ENCODE measurements around the gene CHN2.

Gene CHN2

GRCh38 chr7:29247963-29248236 is 53.3 kb downstream of the CHN2 start:
- Histone ChIP-seq H3K27me3 (ENCODE audit: control insufficient read depth, insufficient read depth, low read length) (peaks cover 53% of the 10 kb centered on the region), H3K36me3 (ENCODE audit: insufficient read depth, low read length) (no peaks in the 10 kb centered on the region), H3K4me1 (ENCODE audit: control insufficient read depth, insufficient read depth, low read length) (no peaks in the 10 kb centered on the region), H3K4me3 (ENCODE audit: low read length) (no peak overlapping the region), H3K9me3 (replicated peaks; ENCODE audit: low read length) (no peaks in the 10 kb centered on the region), H3K4me2 (ENCODE audit: low read length) (no peak overlapping the region), H3K9ac (ENCODE audit: low read depth, low read length) (no peak overlapping the region)

- Histone ChIP-seq H3K36me3 (ENCODE audit: insufficient read depth, low read length) (no peaks in the 10 kb centered on the region), H3K4me2 (ENCODE audit: low read length) (no peak overlapping the region), H3K9ac (ENCODE audit: low read depth, low read length) (no peak overlapping the region), H3K4me1 (ENCODE audit: control insufficient read depth, insufficient read depth, low read length) (no peaks in the 10 kb centered on the region), H3K9me3 (replicated peaks; ENCODE audit: low read length) (no peaks in the 10 kb centered on the region), H3K27me3 (ENCODE audit: control insufficient read depth, insufficient read depth, low read length) (peaks cover 44% of the 10 kb centered on the region), H3K4me3 (ENCODE audit: low read length) (no peak overlapping the region)
Measured at GRCh38 chr7:29248713-29249382, 54.3 kb downstream of the CHN2 start.

- Histone ChIP-seq H3K4me1 (ENCODE audit: control insufficient read depth, insufficient read depth, low read length) (no peaks in the 10 kb centered on the region), H3K9ac (ENCODE audit: low read depth, low read length) (no peak overlapping the region), H3K36me3 (ENCODE audit: insufficient read depth, low read length) (no peaks in the 10 kb centered on the region), H3K27me3 (ENCODE audit: control insufficient read depth, insufficient read depth, low read length) (peaks cover 40% of the 10 kb centered on the region), H3K9me3 (replicated peaks; ENCODE audit: low read length) (no peaks in the 10 kb centered on the region), H3K4me3 (ENCODE audit: low read length) (no peak overlapping the region), H3K4me2 (ENCODE audit: low read length) (no peak overlapping the region)
Measured at GRCh38 chr7:29249383-29249750, 54.8 kb downstream of the CHN2 start.

GRCh38 chr7:29249860-29250259 is 55.3 kb downstream of the CHN2 start:
- H3K4me3 ChIP-seq (ENCODE audit: low read length), result no peak overlapping the region
- H3K9me3 ChIP-seq (replicated peaks; ENCODE audit: low read length), result no peaks in the 10 kb centered on the region
- no peak overlapping the region for H3K9ac ChIP-seq (ENCODE audit: low read depth, low read length)
- no peaks in the 10 kb centered on the region for H3K36me3 ChIP-seq (ENCODE audit: insufficient read depth, low read length)
- peaks cover under 1% of the 10 kb centered on the region for H3K4me1 ChIP-seq (ENCODE audit: control insufficient read depth, insufficient read depth, low read length)
- H3K4me2 ChIP-seq (ENCODE audit: low read length), result no peak overlapping the region
- peaks cover 35% of the 10 kb centered on the region for H3K27me3 ChIP-seq (ENCODE audit: control insufficient read depth, insufficient read depth, low read length)

- H3K4me3 ChIP-seq (ENCODE audit: low read length), result no peak overlapping the region
- H3K9me3 ChIP-seq (replicated peaks; ENCODE audit: low read length), result no peaks in the 10 kb centered on the region
- H3K9ac ChIP-seq (ENCODE audit: low read depth, low read length), result no peak overlapping the region
- peaks cover 16% of the 10 kb centered on the region for H3K4me1 ChIP-seq (ENCODE audit: control insufficient read depth, insufficient read depth, low read length)
- H3K36me3 ChIP-seq (ENCODE audit: insufficient read depth, low read length), result no peaks in the 10 kb centered on the region
- peaks cover 15% of the 10 kb centered on the region for H3K27me3 ChIP-seq (ENCODE audit: control insufficient read depth, insufficient read depth, low read length)
- no peak overlapping the region for H3K4me2 ChIP-seq (ENCODE audit: low read length)
Measured at GRCh38 chr7:29253225-29253624, 58.6 kb downstream of the CHN2 start.

- H3K4me2 ChIP-seq (ENCODE audit: low read length), result no peak overlapping the region
- H3K9ac ChIP-seq (ENCODE audit: low read depth, low read length), result no peak overlapping the region
- peaks cover 16% of the 10 kb centered on the region for H3K4me1 ChIP-seq (ENCODE audit: control insufficient read depth, insufficient read depth, low read length)
- H3K36me3 ChIP-seq (ENCODE audit: insufficient read depth, low read length), result no peaks in the 10 kb centered on the region
- no peak overlapping the region for H3K4me3 ChIP-seq (ENCODE audit: low read length)
- no peaks in the 10 kb centered on the region for H3K9me3 ChIP-seq (replicated peaks; ENCODE audit: low read length)
- peaks cover 5% of the 10 kb centered on the region for H3K27me3 ChIP-seq (ENCODE audit: control insufficient read depth, insufficient read depth, low read length)
Measured at GRCh38 chr7:29254591-29254990, 60.0 kb downstream of the CHN2 start.

GRCh38 chr7:29255199-29255878 is 60.8 kb downstream of the CHN2 start:
- Histone ChIP-seq H3K27me3 (ENCODE audit: control insufficient read depth, insufficient read depth, low read length) (peaks cover 4% of the 10 kb centered on the region), H3K9ac (ENCODE audit: low read depth, low read length) (no peak overlapping the region), H3K4me2 (ENCODE audit: low read length) (no peak overlapping the region), H3K4me1 (ENCODE audit: control insufficient read depth, insufficient read depth, low read length) (peaks cover 16% of the 10 kb centered on the region), H3K9me3 (replicated peaks; ENCODE audit: low read length) (no peaks in the 10 kb centered on the region), H3K36me3 (ENCODE audit: insufficient read depth, low read length) (no peaks in the 10 kb centered on the region), H3K4me3 (ENCODE audit: low read length) (no peak overlapping the region)

GRCh38 chr7:29255906-29256692 is 61.5 kb downstream of the CHN2 start:
- H3K9me3 ChIP-seq (replicated peaks; ENCODE audit: low read length), result no peaks in the 10 kb centered on the region
- H3K4me3 ChIP-seq (ENCODE audit: low read length), result no peak overlapping the region
- H3K36me3 ChIP-seq (ENCODE audit: insufficient read depth, low read length), result no peaks in the 10 kb centered on the region
- H3K9ac ChIP-seq (ENCODE audit: low read depth, low read length), result no peak overlapping the region
- H3K4me1 ChIP-seq (ENCODE audit: control insufficient read depth, insufficient read depth, low read length), result peaks cover 16% of the 10 kb centered on the region
- no peak overlapping the region for H3K4me2 ChIP-seq (ENCODE audit: low read length)
- H3K27me3 ChIP-seq (ENCODE audit: control insufficient read depth, insufficient read depth, low read length), result peaks cover 8% of the 10 kb centered on the region

GRCh38 chr7:29256693-29257002 is 62.1 kb downstream of the CHN2 start:
- Histone ChIP-seq H3K4me3 (ENCODE audit: low read length) (no peak overlapping the region), H3K36me3 (ENCODE audit: insufficient read depth, low read length) (no peaks in the 10 kb centered on the region), H3K4me2 (ENCODE audit: low read length) (no peak overlapping the region), H3K4me1 (ENCODE audit: control insufficient read depth, insufficient read depth, low read length) (peaks cover 16% of the 10 kb centered on the region), H3K27me3 (ENCODE audit: control insufficient read depth, insufficient read depth, low read length) (peaks cover 8% of the 10 kb centered on the region), H3K9ac (ENCODE audit: low read depth, low read length) (no peak overlapping the region), H3K9me3 (replicated peaks; ENCODE audit: low read length) (no peaks in the 10 kb centered on the region)

- Histone ChIP-seq H3K4me1 (ENCODE audit: control insufficient read depth, insufficient read depth, low read length) (peaks cover 16% of the 10 kb centered on the region), H3K36me3 (ENCODE audit: insufficient read depth, low read length) (no peaks in the 10 kb centered on the region), H3K27me3 (ENCODE audit: control insufficient read depth, insufficient read depth, low read length) (peaks cover 8% of the 10 kb centered on the region), H3K4me2 (ENCODE audit: low read length) (no peak overlapping the region), H3K9ac (ENCODE audit: low read depth, low read length) (no peak overlapping the region), H3K9me3 (replicated peaks; ENCODE audit: low read length) (no peaks in the 10 kb centered on the region), H3K4me3 (ENCODE audit: low read length) (no peak overlapping the region)
Measured at GRCh38 chr7:29258951-29259350, 64.4 kb downstream of the CHN2 start.

GRCh38 chr7:29262191-29262917 is 67.8 kb downstream of the CHN2 start:
- no peaks in the 10 kb centered on the region for H3K9me3 ChIP-seq (replicated peaks; ENCODE audit: low read length)
- H3K4me2 ChIP-seq (ENCODE audit: low read length), result no peak overlapping the region
- H3K4me3 ChIP-seq (ENCODE audit: low read length), result no peak overlapping the region
- no peaks in the 10 kb centered on the region for H3K36me3 ChIP-seq (ENCODE audit: insufficient read depth, low read length)
- H3K9ac ChIP-seq (ENCODE audit: low read depth, low read length), result no peak overlapping the region
- H3K27me3 ChIP-seq (ENCODE audit: control insufficient read depth, insufficient read depth, low read length), result peaks cover 8% of the 10 kb centered on the region
- H3K4me1 ChIP-seq (ENCODE audit: control insufficient read depth, insufficient read depth, low read length), result peaks cover 8% of the 10 kb centered on the region

Measured in skeletal muscle satellite cell (primary cell).